Keratinocyte (primary cell): ENCODE data around the gene SP140L. TPM values are rescaled to one million over a fixed set of nuclear protein-coding genes. Genes with fewer than 3 reads are reported as not detected.

ENCODE experiments used
- DNase-seq: peaks from one replicate; pipeline ENCODE4 v3.0.0-alpha.2; 2011; ENCODE audit warnings: low read depth, missing footprints, low spot score
- FAIRE-seq: peaks from 2 replicates; lab custom pipeline; 2011; peaks lifted over from hg19 to GRCh38; lab: Jason Lieb, UNC
- H2AFZ ChIP-seq: 2 replicates; pipeline ENCODE4 v1.6.0; 2012; ENCODE audit warnings: low read length, control low read depth, inconsistent platforms; ENCODE audit not compliant: control insufficient read depth
- H3K27ac ChIP-seq: 2 replicates; pipeline ENCODE4 v1.5.1; 2011; ENCODE audit warnings: low read length; ENCODE audit not compliant: control insufficient read depth, insufficient read depth
- H3K27me3 ChIP-seq: 3 replicates; pipeline ENCODE4 v1.6.0; 2011; ENCODE audit warnings: low read length; ENCODE audit not compliant: control insufficient read depth, insufficient read depth; ENCODE audit errors: extremely low read depth
- H3K36me3 ChIP-seq, 2 experiments: 2 replicates in 1 of 2; 3 replicates in 1 of 2; pipeline ENCODE4 v1.5.1; 2011; ENCODE audit warnings: low read length in 2 of 2, mild to moderate bottlenecking in 1 of 2; ENCODE audit not compliant: control insufficient read depth in 2 of 2, insufficient read depth in 2 of 2; ENCODE audit errors: extremely low read depth in 1 of 2
- H3K4me1 ChIP-seq: 3 replicates; pipeline ENCODE4 v1.5.1; 2011; ENCODE audit warnings: low read length; ENCODE audit not compliant: control insufficient read depth, insufficient read depth; ENCODE audit errors: extremely low read depth
- H3K4me2 ChIP-seq: 3 replicates; pipeline ENCODE4 v1.6.0; 2011; ENCODE audit warnings: low read depth, low read length; ENCODE audit not compliant: control insufficient read depth, insufficient read depth; ENCODE audit errors: extremely low read depth
- H3K4me3 ChIP-seq, 3 experiments: fragments of 200-600 bp in 1 of 3; sonication (generic) in 1 of 3; 2 replicates in 2 of 3; 3 replicates in 1 of 3; pipeline ENCODE4 v1.5.1; 2011 to 2016; ENCODE audit warnings: low read length in 3 of 3, mild to moderate bottlenecking in 3 of 3, control low read depth in 2 of 3, inconsistent platforms in 1 of 3, low read depth in 1 of 3, mixed read lengths in 1 of 3, mixed run types in 1 of 3, moderate library complexity in 1 of 3; ENCODE audit not compliant: control insufficient read depth in 2 of 3, insufficient read depth in 2 of 3; ENCODE audit errors: extremely low read depth in 1 of 3
- H3K79me2 ChIP-seq: 2 replicates; pipeline ENCODE4 v1.6.0; 2012; ENCODE audit warnings: low read length; ENCODE audit not compliant: control insufficient read depth, insufficient read depth
- H3K9ac ChIP-seq: 3 replicates; pipeline ENCODE4 v1.6.0; 2011; ENCODE audit warnings: low read length; ENCODE audit not compliant: control insufficient read depth, insufficient read depth; ENCODE audit errors: extremely low read depth
- H3K9me1 ChIP-seq: 3 replicates; pipeline ENCODE4 v1.6.0; 2011; ENCODE audit warnings: low read length; ENCODE audit not compliant: control insufficient read depth, insufficient read depth; ENCODE audit errors: extremely low read depth
- H3K9me3 ChIP-seq: 2 replicates; pipeline ENCODE4 v1.5.1; 2012; ENCODE audit warnings: low read depth, low read length; ENCODE audit not compliant: control insufficient read depth
- H4K20me1 ChIP-seq: 3 replicates; pipeline ENCODE4 v1.6.0; 2011; ENCODE audit warnings: low read length; ENCODE audit not compliant: control insufficient read depth, insufficient read depth; ENCODE audit errors: extremely low read depth
- CTCF ChIP-seq, 3 experiments: IDR thresholded peaks in 1 of 3; conservative IDR thresholded peaks in 1 of 3; optimal IDR thresholded peaks in 1 of 3; 2 replicates in 2 of 3; 3 replicates in 1 of 3; pipeline versions ENCODE3 to v1.5.1; 2011; ENCODE audit warnings: low read length in 3 of 3, mild to moderate bottlenecking in 3 of 3, moderate library complexity in 2 of 3, control low read depth in 1 of 3, inconsistent platforms in 1 of 3; ENCODE audit not compliant: insufficient read depth in 2 of 3; ENCODE audit errors: extremely low read depth in 1 of 3
- EZH2 ChIP-seq: IDR thresholded peaks from one replicate; pipeline ENCODE4 v1.6.1; 2012; ENCODE audit warnings: inconsistent platforms, mild to moderate bottlenecking, low read length, moderate library complexity
- dilution Hi-C: fragments of 300-500 bp; cut with MboI; formaldehyde crosslinking; loops from one replicate; pipeline ENCODE4 v1.7.0; 2020; ENCODE audit warnings: low sequenced_read_pairs; ENCODE audit not compliant: extremely low pct_ligation_motif_present
- polyA plus RNA-seq, 5 experiments: library from polyadenylated mRNA; depleted of rRNA in 3 of 5; stranded (reverse) in 3 of 5; stranded (forward) in 1 of 5; unstranded in 1 of 5; fragments of >200 nt; gene quantifications; 1 replicate in 1 of 5; 2 replicates in 3 of 5; 3 replicates in 1 of 5; pipeline versions ENCODE4 v1.2.1 to v1.2.3, GENCODE V29; 2011 to 2012; ENCODE audit warnings: missing spikeins in 2 of 5, low read depth in 1 of 5, low replicate concordance in 1 of 5

The SP140L gene
- polyA plus RNA-seq, 1 donor (not counting 4 experiments of a cell fraction or from before 2014, with no cell fraction given), result 10.8 TPM

- Histone ChIP-seq H3K27me3 (no peaks in the 10 kb centered on the region), H3K9ac (no peak overlapping the region), H3K27ac (no peak overlapping the region), H3K4me2 (no peak overlapping the region), H3K4me1 (peaks cover 6% of the 10 kb centered on the region), H3K36me3 (no peaks in the 10 kb centered on the region), H3K79me2 (no peaks in the 10 kb centered on the region), H3K9me3 (no peaks in the 10 kb centered on the region), H2AFZ (no peak overlapping the region), H3K9me1 (no peaks in the 10 kb centered on the region), H3K4me3 (no peak overlapping the region), H4K20me1 (no peaks in the 10 kb centered on the region)
- dilution Hi-C loops, result no loop called here
- FAIRE-seq, result no peak
- TF ChIP-seq CTCF (optimal IDR thresholded peaks at IDR 0.05 in 1 of 3, IDR thresholded peaks at IDR 0.05 in 1 of 3, conservative IDR thresholded peaks at IDR 0.05 in 1 of 3; ENCODE audit: extremely low read depth in 1 of 3, insufficient read depth in 2 of 3, low read length in 3 of 3) (no peak), EZH2 (no peak)
- no peak for DNase-seq
These were observed 16.8 kb downstream of the SP140L start for GRCh38 chr2:230343747-230344146.

DNA sequence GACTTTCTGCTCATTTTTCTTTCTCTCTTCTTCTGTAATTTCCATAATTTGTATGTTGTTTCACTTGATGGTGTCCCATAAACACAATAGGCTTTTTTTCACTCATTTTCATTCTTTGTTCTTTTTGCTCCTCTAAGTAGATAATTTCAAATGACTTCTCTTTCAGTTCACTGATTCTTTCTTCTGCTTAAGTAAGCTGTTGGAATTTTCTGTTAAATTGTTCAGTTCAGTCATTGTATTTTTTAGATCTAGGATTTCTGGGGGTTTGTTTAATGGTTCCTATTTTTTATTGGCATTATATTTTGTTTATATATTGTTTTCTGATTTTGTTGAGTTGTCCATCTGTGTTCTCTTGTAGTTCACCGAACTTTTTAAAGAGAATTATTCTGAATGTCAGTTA, 19.5 kb downstream of the SP140L start:
- no peak for DNase-seq
- H2AFZ ChIP-seq, result no peak overlapping the region
- H3K4me2 ChIP-seq, result no peak overlapping the region
- dilution Hi-C loops, result no loop called here
- H3K4me3 ChIP-seq, result no peak overlapping the region
- H3K9me1 ChIP-seq, result no peaks in the 10 kb centered on the region
- no peak for TF ChIP-seq EZH2
- no peak for TF ChIP-seq CTCF (optimal IDR thresholded peaks at IDR 0.05 in 1 of 3, IDR thresholded peaks at IDR 0.05 in 1 of 3, conservative IDR thresholded peaks at IDR 0.05 in 1 of 3; ENCODE audit: extremely low read depth in 1 of 3, insufficient read depth in 2 of 3, low read length in 3 of 3)
- H3K9ac ChIP-seq, result no peak overlapping the region
- H3K36me3 ChIP-seq, result no peaks in the 10 kb centered on the region
- no peaks in the 10 kb centered on the region for H3K9me3 ChIP-seq
- peaks cover 6% of the 10 kb centered on the region for H3K4me1 ChIP-seq
- H3K79me2 ChIP-seq, result no peaks in the 10 kb centered on the region
- H3K27ac ChIP-seq, result no peak overlapping the region
- H4K20me1 ChIP-seq, result no peaks in the 10 kb centered on the region
- no peak for FAIRE-seq
- no peaks in the 10 kb centered on the region for H3K27me3 ChIP-seq
